Fibroblast of upper back skin (primary cell): ENCODE results near the gene KIAA0513.

Experiments
- DNase-seq: peaks from one replicate; pipeline ENCODE4 v3.0.0-alpha.2; 2013

KIAA0513 gene

GRCh38 chr16:85075236-85075924 lies 47.8 kb downstream of the KIAA0513 start:
- DNase-seq = no peak

GRCh38 chr16:85077039-85077438 lies 49.4 kb downstream of the KIAA0513 start:
- no peak for DNase-seq

GRCh38 chr16:85077576-85078125 lies 50.1 kb downstream of the KIAA0513 start:
- no peak for DNase-seq

GRCh38 chr16:85078226-85078625 lies 50.6 kb downstream of the KIAA0513 start:
- no peak for DNase-seq

GRCh38 chr16:85078952-85079351 lies 51.4 kb downstream of the KIAA0513 start:
- no peak for DNase-seq

GRCh38 chr16:85079785-85080570 lies 52.4 kb downstream of the KIAA0513 start:
- DNase-seq = no peak

- no peak for DNase-seq
Observed at GRCh38 chr16:85081038-85081437, 53.4 kb downstream of the KIAA0513 start.

GRCh38 chr16:85081765-85082164 lies 54.2 kb downstream of the KIAA0513 start:
- no peak for DNase-seq

- DNase-seq = no peak
Observed at GRCh38 chr16:85082173-85083050, 54.8 kb downstream of the KIAA0513 start.

GRCh38 chr16:85083051-85083639 lies 55.5 kb downstream of the KIAA0513 start:
- DNase-seq = no peak

- no peak for DNase-seq
Observed at GRCh38 chr16:85084841-85085510, 57.4 kb downstream of the KIAA0513 start.

- no peak for DNase-seq
Observed at GRCh38 chr16:85085721-85086120, 58.1 kb downstream of the KIAA0513 start.

- peak; percentile 32 for DNase-seq
Observed at GRCh38 chr16:85086347-85087291, 59.0 kb downstream of the KIAA0513 start.

- DNase-seq = no peak
Observed at GRCh38 chr16:85087899-85088569, 60.4 kb downstream of the KIAA0513 start.

GRCh38 chr16:85088570-85089199 lies 61.1 kb downstream of the KIAA0513 start:
- no peak for DNase-seq

- DNase-seq = peak; percentile 10
Observed at GRCh38 chr16:85089525-85089924, 61.9 kb downstream of the KIAA0513 start.

- peak; percentile 31 for DNase-seq
Observed at GRCh38 chr16:85090181-85090580, 62.6 kb downstream of the KIAA0513 start.

GRCh38 chr16:85090873-85091521 lies 63.4 kb downstream of the KIAA0513 start:
- peak; percentile 25 for DNase-seq

- DNase-seq = no peak
Observed at GRCh38 chr16:85091522-85091910, 63.9 kb downstream of the KIAA0513 start.
